HEK293T (cell line): ENCODE data around the gene GAST.
A peak's percentile ranks its signal among the peaks of the same experiment; 100 is the strongest.

Experiments
- CTCF ChIA-PET: fragments of 350-600 bp; formaldehyde crosslinking; extraction: SDS; loops from one replicate; lab custom pipeline; 2021; ENCODE audit warnings: antibody characterized with exemption, inconsistent platforms; lab: Yijun Ruan, JAX
- POLR2A ChIA-PET: fragments of 350-600 bp; formaldehyde crosslinking; extraction: SDS; loops from one replicate; lab custom pipeline; 2020; ENCODE audit warnings: antibody characterized with exemption, inconsistent platforms; lab: Yijun Ruan, JAX
- DNase-seq: peaks from one replicate; pipeline ENCODE4 v3.0.0; 2012; ENCODE audit warnings: mixed read lengths; ENCODE audit errors: extremely low spot score
- ARNT ChIP-seq: fragments of 450-650 bp; IDR thresholded peaks from 2 replicates; pipeline ENCODE4 v1.6.1; 2017; ENCODE audit warnings: mild to moderate bottlenecking
- BHLHE40 ChIP-seq: fragments of 450-650 bp; IDR thresholded peaks from 2 replicates; pipeline ENCODE4 v1.6.1; 2016; ENCODE audit warnings: mild to moderate bottlenecking, moderate library complexity, borderline replicate concordance
- CTBP1 ChIP-seq: fragments of 450-650 bp; IDR thresholded peaks from 2 replicates; pipeline ENCODE4 v1.6.1; 2016; ENCODE audit warnings: borderline replicate concordance
- ELF4 ChIP-seq: fragments of 450-650 bp; IDR thresholded peaks from 2 replicates; pipeline ENCODE4 v1.6.1; 2017; ENCODE audit warnings: antibody characterized with exemption
- FOXA1 ChIP-seq: fragments of 450-650 bp; IDR thresholded peaks from 2 replicates; pipeline ENCODE4 v1.6.1; 2016; ENCODE audit warnings: mild to moderate bottlenecking
- FOXK2 ChIP-seq: fragments of 450-650 bp; IDR thresholded peaks from 2 replicates; pipeline ENCODE4 v1.6.1; 2016; ENCODE audit warnings: mild to moderate bottlenecking
- FOXM1 ChIP-seq: fragments of 450-650 bp; IDR thresholded peaks from 2 replicates; pipeline ENCODE4 v1.6.1; 2017; ENCODE audit warnings: mild to moderate bottlenecking, borderline replicate concordance
- HDGF ChIP-seq: fragments of 450-650 bp; IDR thresholded peaks from 2 replicates; pipeline ENCODE4 v1.6.1; 2017; ENCODE audit warnings: antibody characterized with exemption, borderline replicate concordance
- L3MBTL2 ChIP-seq: fragments of 450-650 bp; conservative IDR thresholded peaks from 2 replicates; pipeline ENCODE4 v1.6.1; 2016; ENCODE audit warnings: mild to moderate bottlenecking
- LEF1 ChIP-seq: fragments of 450-650 bp; IDR thresholded peaks from 2 replicates; pipeline ENCODE4 v1.6.1; 2017; ENCODE audit warnings: mild to moderate bottlenecking, borderline replicate concordance
- NFRKB ChIP-seq: fragments of 450-650 bp; IDR thresholded peaks from 2 replicates; pipeline ENCODE4 v1.6.1; 2016; ENCODE audit warnings: mild to moderate bottlenecking, moderate library complexity
- PKNOX1 ChIP-seq: fragments of 450-650 bp; IDR thresholded peaks from 2 replicates; pipeline ENCODE4 v1.6.1; 2016
- SP1 ChIP-seq: fragments of 450-650 bp; IDR thresholded peaks from 2 replicates; pipeline ENCODE4 v1.6.1; 2017
- SUZ12 ChIP-seq: fragments of 450-650 bp; IDR thresholded peaks from 2 replicates; pipeline ENCODE4 v1.6.1; 2016; ENCODE audit warnings: mild to moderate bottlenecking
- TARDBP ChIP-seq: fragments of 450-650 bp; IDR thresholded peaks from 2 replicates; pipeline ENCODE4 v1.6.1; 2016
- ZNF384 ChIP-seq: fragments of 450-650 bp; IDR thresholded peaks from 2 replicates; pipeline ENCODE4 v1.6.1; 2016

GAST gene

GRCh38 chr17:41731836-41732235, 19.7 kb downstream of the GAST start:
- no peak for TF ChIP-seq BHLHE40
- no peak for TF ChIP-seq FOXM1
- no peak for TF ChIP-seq CTBP1
- no peak for TF ChIP-seq HDGF
- DNase-seq, result no peak
- POLR2A ChIA-PET, result interaction anchor here (0.6 to 6.7 kb wide), 6 partner anchors 9 to 287 kb away, joined by 3 to 55 read pairs (median 3); partner anchors contain the start of genes EIF1, KLHL11 and P3H4
- CTCF ChIA-PET, result interaction anchor here (0.7 to 1.2 kb wide), 6 partner anchors 16 to 70 kb away, joined by 3 to 4 read pairs (median 3); no protein-coding TSS in a partner anchor

GRCh38 chr17:41733348-41734138, 21.4 kb downstream of the GAST start:
- DNase-seq, result no peak
- TF ChIP-seq SP1, result no peak
- TF ChIP-seq NFRKB, result no peak
- no peak for TF ChIP-seq HDGF
- TF ChIP-seq ARNT, result no peak
- no peak for TF ChIP-seq SUZ12
- no peak for TF ChIP-seq BHLHE40
- no peak for TF ChIP-seq FOXK2
- TF ChIP-seq PKNOX1, result no peak
- TF ChIP-seq TARDBP, result no peak
- TF ChIP-seq FOXM1, result no peak
- no peak for TF ChIP-seq L3MBTL2
- no peak for TF ChIP-seq ZNF384
- CTCF ChIA-PET, result no interaction called here
- POLR2A ChIA-PET, result interaction anchor here (0.6 to 3.1 kb wide), 15 partner anchors 20 to 233 kb away, joined by 3 to 20 read pairs (median 3); partner anchors contain the start of genes CNP, EIF1, JUP and KLHL11

DNA sequence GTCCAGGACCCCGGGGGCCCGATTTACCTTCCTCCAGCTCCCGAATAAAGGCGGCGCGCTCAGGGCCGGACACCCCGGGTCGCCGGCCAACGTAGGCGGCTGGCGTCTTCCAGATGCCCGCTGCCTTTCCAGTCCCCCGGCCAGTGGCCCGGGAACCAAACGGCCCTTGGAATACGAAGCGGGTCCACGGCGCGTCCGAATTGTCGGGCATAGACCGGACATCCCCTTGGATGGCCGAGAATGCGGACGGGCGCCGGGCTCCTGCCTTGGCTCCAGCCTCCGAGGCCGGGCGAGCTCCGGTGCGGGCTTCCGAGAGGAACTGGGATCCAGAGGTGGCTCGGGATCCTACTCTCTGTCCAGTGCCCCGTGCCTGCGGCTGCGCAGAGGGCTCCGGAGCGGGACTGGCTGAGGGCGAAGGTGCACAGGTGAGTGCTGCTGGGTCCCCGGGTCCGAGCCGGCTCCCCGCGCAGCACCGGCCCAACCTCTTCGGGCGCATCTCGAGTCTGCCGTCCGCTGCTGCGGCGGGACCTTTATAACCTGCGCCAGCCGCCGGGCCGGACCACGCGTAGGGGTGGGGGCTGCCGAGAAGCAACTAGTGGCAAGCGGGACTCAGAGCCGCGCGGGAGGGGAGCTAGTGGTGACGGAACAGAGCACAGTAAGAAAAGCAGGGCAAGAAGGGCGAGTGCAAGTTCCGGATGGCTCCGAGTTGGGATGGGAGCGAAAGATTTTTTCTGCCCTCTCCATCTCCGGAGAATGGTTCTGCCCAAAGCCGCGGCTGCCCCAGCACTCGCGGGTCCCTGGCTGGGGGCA, 22.2 kb downstream of the GAST start, which contains the start of gene HAP1:
Gene HAP1, minus strand, starts transcription at position 505 of the 810 bp plus-strand sequence. Its CDS starts 9 bp downstream, at position 496.
- DNase-seq, result peak; percentile 83
- POLR2A ChIA-PET, result interaction anchor here (0.6 to 3.9 kb wide), 17 partner anchors 20 to 233 kb away, joined by 3 to 24 read pairs (median 3); partner anchors contain the start of genes CNP, EIF1, JUP and KLHL11
- no peak for TF ChIP-seq SP1
- peak; percentile 66; the same call in 1 of the 2 replicates for TF ChIP-seq CTBP1
- TF ChIP-seq BHLHE40, result peak; percentile 93
- CTCF ChIA-PET, result interaction anchor here (1.0 to 1.6 kb wide), 2 partner anchors 38 to 77 kb away, joined by 4 to 5 read pairs; partner anchors contain the start of gene P3H4

- POLR2A ChIA-PET, result interaction anchor here (1.0 to 3.9 kb wide), 7 partner anchors 46 to 232 kb away, joined by 3 to 24 read pairs (median 4); partner anchors contain the start of genes CNP, EIF1, JUP and ODAD4
- CTCF ChIA-PET, result interaction anchor here (0.6 to 1.6 kb wide), 4 partner anchors 39 to 151 kb away, joined by 3 to 5 read pairs (median 4); partner anchors contain the start of genes JUP and P3H4
- DNase-seq, result no peak
- TF ChIP-seq FOXA1, result no peak
- no peak for TF ChIP-seq ELF4
- TF ChIP-seq BHLHE40, result no peak
Observed at GRCh38 chr17:41734949-41735313, 22.8 kb downstream of the GAST start.

DNA sequence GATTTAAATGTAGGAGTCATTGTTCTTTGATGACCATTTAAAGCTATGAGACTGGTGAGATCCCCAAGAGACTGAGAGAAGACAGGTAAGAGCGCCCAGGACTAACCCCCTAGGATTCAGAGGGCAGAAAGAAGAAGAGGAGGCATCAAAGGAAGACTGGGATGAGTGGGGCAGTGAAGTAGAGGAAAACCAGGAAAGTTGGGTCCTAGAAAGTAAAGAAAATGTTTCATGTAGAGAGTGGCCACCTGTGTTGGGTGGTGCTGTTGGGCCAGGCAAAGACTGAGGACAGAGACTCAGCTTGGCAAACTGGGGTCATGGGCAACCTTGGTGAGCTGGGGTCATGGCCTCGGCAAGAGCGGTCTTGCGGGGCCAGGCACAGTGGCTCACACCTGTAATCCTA, 23.6 kb downstream of the GAST start:
- ChIA-PET POLR2A (interaction anchor here (3.1 to 3.9 kb wide), 2 partner anchors 47 to 66 kb away, joined by 20 to 24 read pairs; partner anchors contain the start of gene EIF1), CTCF (interaction anchor here (0.6 to 1.6 kb wide), 5 partner anchors 51 to 159 kb away, joined by 3 to 5 read pairs (median 3); partner anchors contain the start of genes JUP and P3H4)
- TF ChIP-seq SP1 (no peak), FOXK2 (no peak), FOXA1 (no peak), HDGF (no peak), L3MBTL2 (no peak), FOXM1 (no peak)
- DNase-seq, result no peak

DNA sequence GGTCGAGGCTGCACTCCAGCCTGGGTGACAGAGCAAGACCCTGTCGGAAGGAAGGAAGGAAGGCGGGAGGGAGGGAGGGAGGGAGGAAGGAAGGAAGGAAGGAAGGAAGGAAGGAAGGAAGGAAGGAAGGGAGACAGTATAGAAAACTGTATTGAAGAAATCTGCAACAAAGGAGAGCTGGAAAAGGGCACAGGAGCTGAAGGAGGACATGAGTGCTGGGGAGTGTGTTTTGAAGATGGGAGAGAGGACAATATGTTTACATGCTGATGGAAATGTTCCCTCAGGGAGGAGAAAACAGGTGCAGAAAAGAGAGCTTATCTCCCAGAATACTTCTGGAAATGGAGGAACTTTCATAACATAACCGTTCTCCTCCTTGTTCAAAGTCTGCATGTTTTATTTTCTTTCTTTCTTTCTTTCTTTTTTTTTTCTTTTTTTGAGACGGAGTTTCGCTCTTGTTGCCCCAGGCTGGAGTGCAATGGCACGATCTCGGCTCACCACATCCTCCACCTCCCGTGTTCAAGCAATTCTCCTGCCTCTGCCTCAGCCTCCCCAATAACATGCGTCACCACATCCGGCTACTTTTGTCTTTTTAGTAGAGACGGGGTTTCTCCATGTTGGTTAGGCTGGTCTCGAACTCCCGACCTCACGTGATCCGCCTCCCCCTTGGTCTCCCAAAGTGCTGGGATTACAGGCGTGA, 25.0 kb downstream of the GAST start:
- POLR2A ChIA-PET, result interaction anchor here (0.7 to 3.9 kb wide), 11 partner anchors 19 to 128 kb away, joined by 3 to 24 read pairs (median 4); partner anchors contain the start of genes JUP, KLHL11 and P3H4
- no peak for DNase-seq
- CTCF ChIA-PET, result interaction anchor here (0.7 to 2.0 kb wide), 15 partner anchors 48 to 285 kb away, joined by 3 to 15 read pairs (median 5); partner anchors contain the start of genes JUP and P3H4
- TF ChIP-seq HDGF (no peak), CTBP1 (no peak), FOXA1 (no peak), FOXM1 (no peak), NFRKB (no peak)

DNA sequence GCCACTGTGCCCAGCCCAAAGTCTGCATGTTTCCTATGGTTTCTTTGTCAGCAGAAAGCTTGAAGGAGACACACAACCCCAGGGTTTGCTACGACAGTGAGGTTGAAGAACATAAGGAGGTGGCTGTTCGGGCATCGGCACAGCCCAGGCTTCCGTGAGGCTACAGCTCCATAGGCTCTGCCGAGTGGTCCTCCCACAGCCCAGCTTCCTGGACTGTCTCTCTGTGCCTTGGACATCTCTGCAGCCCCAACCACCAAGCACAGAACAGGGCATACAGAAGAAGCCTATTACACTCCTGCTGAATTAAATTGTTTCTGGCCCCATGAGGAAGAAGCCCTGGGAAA, 25.5 kb downstream of the GAST start:
- ChIA-PET CTCF (interaction anchor here (1.0 to 2.0 kb wide), 13 partner anchors 48 to 125 kb away, joined by 3 to 15 read pairs (median 6); partner anchors contain the start of genes JUP and P3H4), POLR2A (interaction anchor here (0.7 to 3.9 kb wide), 9 partner anchors 46 to 128 kb away, joined by 3 to 24 read pairs (median 5); partner anchors contain the start of genes JUP, KLHL11 and P3H4)
- TF ChIP-seq NFRKB (no peak), LEF1 (no peak), CTBP1 (no peak), SUZ12 (no peak), ELF4 (no peak), L3MBTL2 (no peak), ARNT (no peak), TARDBP (no peak), BHLHE40 (no peak), SP1 (no peak), HDGF (no peak), FOXM1 (no peak), FOXK2 (no peak)
- DNase-seq, result no peak
